ENCODE measurements around the gene CCZ1B. TPM values are rescaled to one million over a fixed set of nuclear protein-coding genes. Genes with fewer than 3 reads are reported as not detected.
"Not testable (repeated sequence)": the region's sequence is repeated elsewhere in the genome, so short reads cannot be mapped to it uniquely, and the experiment has no call there.

Gene CCZ1B
- total RNA-seq, 1 donor = 15.1 TPM

GRCh38 chr7:6831018-6831725 lies 5.1 kb upstream of the CCZ1B start:
- no peak for DNase-seq (ENCODE audit: low read depth in 2 of 3, low spot score in 2 of 3)

GRCh38 chr7:6830026-6830425 lies 4.0 kb upstream of the CCZ1B start:
- DNase-seq (ENCODE audit: low read depth in 2 of 3, low spot score in 2 of 3) = not testable (repeated sequence)

GRCh38 chr7:6829616-6830015 lies 3.5 kb upstream of the CCZ1B start:
- not testable (repeated sequence) for DNase-seq (ENCODE audit: low read depth in 2 of 3, low spot score in 2 of 3)

- DNase-seq (ENCODE audit: low read depth in 2 of 3, low spot score in 2 of 3) = not testable (repeated sequence)
Observed at GRCh38 chr7:6827180-6827579, 1.1 kb upstream of the CCZ1B start.

- not testable (repeated sequence) for DNase-seq (ENCODE audit: low read depth in 2 of 3, low spot score in 2 of 3)
Observed at GRCh38 chr7:6825236-6826125, 594 bp downstream of the CCZ1B start.

GRCh38 chr7:6821622-6822021 lies 4.5 kb downstream of the CCZ1B start:
- not testable (repeated sequence) for DNase-seq (ENCODE audit: low read depth in 2 of 3, low spot score in 2 of 3)

- DNase-seq (ENCODE audit: low read depth in 2 of 3, low spot score in 2 of 3) = not testable (repeated sequence)
Observed at GRCh38 chr7:6815470-6815869, 10.6 kb downstream of the CCZ1B start.

- not testable (repeated sequence) for DNase-seq (ENCODE audit: low read depth in 2 of 3, low spot score in 2 of 3)
Observed at GRCh38 chr7:6813011-6813410, 13.1 kb downstream of the CCZ1B start.

- not testable (repeated sequence) for DNase-seq (ENCODE audit: low read depth in 2 of 3, low spot score in 2 of 3)
Observed at GRCh38 chr7:6807959-6808358, 18.1 kb downstream of the CCZ1B start.

- not testable (repeated sequence) for DNase-seq (ENCODE audit: low read depth in 2 of 3, low spot score in 2 of 3)
Observed at GRCh38 chr7:6807393-6807918, 18.6 kb downstream of the CCZ1B start.

- DNase-seq (ENCODE audit: low read depth in 2 of 3, low spot score in 2 of 3) = not testable (repeated sequence)
Observed at GRCh38 chr7:6800331-6800730, 25.7 kb downstream of the CCZ1B start.

- DNase-seq (ENCODE audit: low read depth in 2 of 3, low spot score in 2 of 3) = not testable (repeated sequence)
Observed at GRCh38 chr7:6799887-6800286, 26.2 kb downstream of the CCZ1B start.

- not testable (repeated sequence) for DNase-seq (ENCODE audit: low read depth in 2 of 3, low spot score in 2 of 3)
Observed at GRCh38 chr7:6798047-6798446, 28.0 kb downstream of the CCZ1B start.

GRCh38 chr7:6797218-6797617 lies 28.9 kb downstream of the CCZ1B start:
- not testable (repeated sequence) for DNase-seq (ENCODE audit: low read depth in 2 of 3, low spot score in 2 of 3)

- DNase-seq (ENCODE audit: low read depth in 2 of 3, low spot score in 2 of 3) = not testable (repeated sequence)
Observed at GRCh38 chr7:6794276-6794675, 31.8 kb downstream of the CCZ1B start.

GRCh38 chr7:6792113-6792872 lies 33.8 kb downstream of the CCZ1B start:
- DNase-seq (ENCODE audit: low read depth in 2 of 3, low spot score in 2 of 3) = not testable (repeated sequence)

GRCh38 chr7:6789353-6789752 lies 36.7 kb downstream of the CCZ1B start:
- DNase-seq (ENCODE audit: low read depth in 2 of 3, low spot score in 2 of 3) = not testable (repeated sequence)

- DNase-seq (ENCODE audit: low read depth in 2 of 3, low spot score in 2 of 3) = not testable (repeated sequence)
Observed at GRCh38 chr7:6781581-6781980, 44.5 kb downstream of the CCZ1B start.

GRCh38 chr7:6761186-6761585 lies 64.9 kb downstream of the CCZ1B start:
- DNase-seq (ENCODE audit: low read depth in 2 of 3, low spot score in 2 of 3) = not testable (repeated sequence)

- DNase-seq (ENCODE audit: low read depth in 2 of 3, low spot score in 2 of 3) = not testable (repeated sequence)
Observed at GRCh38 chr7:6753964-6754363, 72.1 kb downstream of the CCZ1B start, which contains the start of gene RSPH10B2. RSPH10B2 (plus strand) TSS chr7:6754103; CDS start chr7:6757678, 3,575 bp downstream.

Measured in hematopoietic multipotent progenitor cell (in vitro differentiated cells).